Gastroesophageal sphincter (tissue), 4 donors: ENCODE results near the gene ZNF367. TPM values are rescaled to one million over a fixed set of nuclear protein-coding genes. Genes with fewer than 3 reads are reported as not detected.

Experiments used
- ATAC-seq: fragments of 150-250 bp; one replicate; pipeline ENCODE4 v1.9.1; 2016; ENCODE audit warnings: mild to moderate bottlenecking, moderate library complexity
- H3K27ac ChIP-seq, 4 donors: fragments of 200-600 bp; sonication (generic) in 3 of 4; 1 replicate in 3 of 4; 2 replicates in 1 of 4; pipeline ENCODE4 v1.5.1; 2016 to 2019
- H3K27me3 ChIP-seq: fragments of 200-600 bp; sonication (generic); one replicate; pipeline ENCODE4 v1.5.1; 2019
- H3K36me3 ChIP-seq, 2 donors: fragments of 200-600 bp; sonication (generic); one replicate each; pipeline ENCODE4 v1.5.1; 2019; ENCODE audit warnings: control low read depth in 1 of 2
- H3K4me1 ChIP-seq, 3 donors: fragments of 200-600 bp; sonication (generic); 1 replicate in 2 of 3; 2 replicates in 1 of 3; pipeline ENCODE4 v1.5.1; 2016 to 2019; ENCODE audit warnings: control low read depth in 2 of 3
- H3K4me3 ChIP-seq, 2 donors: fragments of 200-600 bp; sonication (generic); one replicate each; pipeline ENCODE4 v1.5.1; 2019; ENCODE audit warnings: mild to moderate bottlenecking in 1 of 2, moderate library complexity in 1 of 2
- H3K9me3 ChIP-seq, 3 donors: fragments of 200-600 bp; sonication (generic); one replicate each; pipeline ENCODE4 v1.5.1; 2017 to 2019; ENCODE audit warnings: control low read depth in 2 of 3
- EP300 ChIP-seq: sonication (generic); formaldehyde crosslinking; IDR thresholded peaks from one replicate; pipeline ENCODE4 v1.6.1; 2017; ENCODE audit warnings: antibody characterized with exemption, mild to moderate bottlenecking
- POLR2A ChIP-seq, 2 donors: fragments of 450-650 bp; IDR thresholded peaks; one replicate each; pipeline ENCODE4 v1.6.1; 2017; ENCODE audit warnings: antibody characterized with exemption in 2 of 2, mild to moderate bottlenecking in 2 of 2, moderate library complexity in 1 of 2
- POLR2AphosphoS5 ChIP-seq: sonication (generic); formaldehyde crosslinking; IDR thresholded peaks from one replicate; pipeline ENCODE4 v1.6.1; 2017; ENCODE audit warnings: antibody characterized with exemption
- WGBS, 2 donors: methylation state at CpG; one replicate each; pipeline ENCODE4 v1.1.5; 2018; ENCODE audit warnings: low coverage in 1 of 2; 5-methylcytosine and 5-hydroxymethylcytosine counted together
- total RNA-seq, 4 donors: library from RNA; depleted of rRNA; stranded (reverse); fragments of >200 nt; gene quantifications; one replicate each; pipeline ENCODE4 v1.1.0, GENCODE V29; 2016
- TF ChIP-seq, protein P1 (sequence below), 4 experiments: fragments of 200-600 bp in 2 of 4; fragments of 450-650 bp in 2 of 4; sonication (generic) in 1 of 4; IDR thresholded peaks; one replicate each; pipeline ENCODE4 v1.5.1; 2017 to 2019; ENCODE audit warnings: antibody characterized with exemption in 4 of 4, mild to moderate bottlenecking in 2 of 4, moderate library complexity in 2 of 4

The ZNF367 gene
- total RNA-seq, 4 donors from 2014 or later, result 1.4 to 3.7 (median 2.5) TPM

GRCh38 chr9:96448546-96449170 is 30.5 kb upstream of the ZNF367 start:
- 90 to 92% methylated on average over 7 to 8 of the region's 11 CpGs for WGBS, 2 donors
- Histone ChIP-seq H3K27ac (peak overlapping the region in 1 of 4 donors; percentile 96), H3K4me3 (no peak overlapping the region)

DNA sequence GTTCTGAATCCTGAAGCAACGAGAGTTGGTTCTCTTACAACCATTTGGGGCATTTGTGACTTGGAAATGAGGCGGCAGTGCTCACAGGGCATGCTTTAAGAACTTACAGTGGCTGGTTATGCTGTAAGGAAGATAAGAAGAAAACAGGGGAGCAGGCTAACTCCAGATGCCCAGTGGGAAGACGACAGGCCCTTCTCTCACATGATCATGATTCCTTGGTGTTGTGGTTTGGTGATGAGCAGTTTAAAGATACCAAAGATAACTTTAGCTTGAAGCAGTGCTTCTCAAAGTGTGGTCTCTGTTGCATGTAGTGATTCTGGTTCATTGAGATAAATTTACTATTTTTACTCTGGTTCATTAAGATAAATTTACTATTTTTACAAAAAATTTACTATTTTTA is 29.2 kb upstream of the ZNF367 start:
- peaks cover 0 to 25% (median 0%) of the 10 kb centered on the region in 3 donors for H3K4me1 ChIP-seq
- WGBS, 2 donors, result 83 to 91% methylated on average over 3 of the region's 3 CpGs
- no peaks in the 10 kb centered on the region for H3K27me3 ChIP-seq
- TF ChIP-seq EP300 (no peak), POLR2A (IDR thresholded peaks at IDR 0.05) (no peak), POLR2AphosphoS5 (no peak)
- TF ChIP-seq, protein P1, sequence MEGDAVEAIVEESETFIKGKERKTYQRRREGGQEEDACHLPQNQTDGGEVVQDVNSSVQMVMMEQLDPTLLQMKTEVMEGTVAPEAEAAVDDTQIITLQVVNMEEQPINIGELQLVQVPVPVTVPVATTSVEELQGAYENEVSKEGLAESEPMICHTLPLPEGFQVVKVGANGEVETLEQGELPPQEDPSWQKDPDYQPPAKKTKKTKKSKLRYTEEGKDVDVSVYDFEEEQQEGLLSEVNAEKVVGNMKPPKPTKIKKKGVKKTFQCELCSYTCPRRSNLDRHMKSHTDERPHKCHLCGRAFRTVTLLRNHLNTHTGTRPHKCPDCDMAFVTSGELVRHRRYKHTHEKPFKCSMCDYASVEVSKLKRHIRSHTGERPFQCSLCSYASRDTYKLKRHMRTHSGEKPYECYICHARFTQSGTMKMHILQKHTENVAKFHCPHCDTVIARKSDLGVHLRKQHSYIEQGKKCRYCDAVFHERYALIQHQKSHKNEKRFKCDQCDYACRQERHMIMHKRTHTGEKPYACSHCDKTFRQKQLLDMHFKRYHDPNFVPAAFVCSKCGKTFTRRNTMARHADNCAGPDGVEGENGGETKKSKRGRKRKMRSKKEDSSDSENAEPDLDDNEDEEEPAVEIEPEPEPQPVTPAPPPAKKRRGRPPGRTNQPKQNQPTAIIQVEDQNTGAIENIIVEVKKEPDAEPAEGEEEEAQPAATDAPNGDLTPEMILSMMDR (IDR thresholded peaks at IDR 0.05), result no peak
- H3K4me3 ChIP-seq, result no peak overlapping the region
- H3K36me3 ChIP-seq, result no peaks in the 10 kb centered on the region
- no peak for ATAC-seq
- H3K9me3 ChIP-seq, result no peaks in the 10 kb centered on the region
- H3K27ac ChIP-seq, result no peak overlapping the region

More at GRCh38 chr9:96448546-96449170, 30.5 kb upstream of the ZNF367 start:
- H3K9me3 ChIP-seq, result no peaks in the 10 kb centered on the region
- no peaks in the 10 kb centered on the region for H3K27me3 ChIP-seq
- no peaks in the 10 kb centered on the region for H3K36me3 ChIP-seq
- TF ChIP-seq, protein P1 (IDR thresholded peaks at IDR 0.05), result no peak
- no peak for TF ChIP-seq EP300
- no peak for TF ChIP-seq POLR2AphosphoS5
- no peak for ATAC-seq
- peaks cover 0 to 36% (median 4%) of the 10 kb centered on the region in 3 donors for H3K4me1 ChIP-seq

DNA sequence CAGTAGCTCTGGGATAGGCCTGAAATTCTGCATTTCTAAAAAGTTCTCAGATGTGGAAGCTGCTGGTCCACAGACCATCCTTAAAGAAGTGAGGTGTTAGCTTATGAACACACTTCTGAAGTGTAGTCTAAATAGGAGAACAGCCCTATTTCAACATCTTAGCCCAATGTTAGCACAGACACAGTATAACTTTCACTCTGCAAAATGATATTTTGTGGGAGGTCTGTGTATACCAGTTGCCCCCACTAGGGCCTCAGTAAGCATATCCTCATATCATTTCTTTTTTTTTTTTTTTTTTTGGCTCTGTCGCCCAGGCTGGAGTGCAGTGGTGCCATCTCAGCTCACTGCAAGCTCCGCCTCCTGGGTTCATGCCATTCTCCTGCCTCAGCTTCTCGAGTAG is 24.3 kb upstream of the ZNF367 start:
- no peaks in the 10 kb centered on the region for H3K27me3 ChIP-seq
- H3K4me1 ChIP-seq, result no peaks in the 10 kb centered on the region
- ATAC-seq, result no peak
- 89% methylated on average over 1 of the region's 3 CpGs; no CpG with 5 or more reads in 1 of the 2 donors for WGBS, 2 donors
- H3K4me3 ChIP-seq, result no peak overlapping the region
- no peaks in the 10 kb centered on the region for H3K36me3 ChIP-seq
- no peaks in the 10 kb centered on the region for H3K9me3 ChIP-seq
- H3K27ac ChIP-seq, result no peak overlapping the region
- TF ChIP-seq EP300 (no peak), POLR2A (IDR thresholded peaks at IDR 0.05) (no peak), POLR2AphosphoS5 (no peak)
- TF ChIP-seq, protein P1 (IDR thresholded peaks at IDR 0.05), result no peak

GRCh38 chr9:96441798-96442445 is 23.8 kb upstream of the ZNF367 start:
- Histone ChIP-seq H3K4me1 (no peaks in the 10 kb centered on the region), H3K4me3 (no peak overlapping the region), H3K36me3 (no peaks in the 10 kb centered on the region), H3K27me3 (no peaks in the 10 kb centered on the region), H3K9me3 (no peaks in the 10 kb centered on the region), H3K27ac (no peak overlapping the region)
- ATAC-seq, result no peak
- 69 to 93% methylated on average over 3 to 5 of the region's 5 CpGs for whole genome bisulfite sequencing, 2 donors
- TF ChIP-seq POLR2AphosphoS5 (no peak), POLR2A (IDR thresholded peaks at IDR 0.05) (no peak), EP300 (no peak)
- TF ChIP-seq, protein P1 (IDR thresholded peaks at IDR 0.05), result peak in 3 of 4 experiments; percentile 9 to 46 (median 38)

DNA sequence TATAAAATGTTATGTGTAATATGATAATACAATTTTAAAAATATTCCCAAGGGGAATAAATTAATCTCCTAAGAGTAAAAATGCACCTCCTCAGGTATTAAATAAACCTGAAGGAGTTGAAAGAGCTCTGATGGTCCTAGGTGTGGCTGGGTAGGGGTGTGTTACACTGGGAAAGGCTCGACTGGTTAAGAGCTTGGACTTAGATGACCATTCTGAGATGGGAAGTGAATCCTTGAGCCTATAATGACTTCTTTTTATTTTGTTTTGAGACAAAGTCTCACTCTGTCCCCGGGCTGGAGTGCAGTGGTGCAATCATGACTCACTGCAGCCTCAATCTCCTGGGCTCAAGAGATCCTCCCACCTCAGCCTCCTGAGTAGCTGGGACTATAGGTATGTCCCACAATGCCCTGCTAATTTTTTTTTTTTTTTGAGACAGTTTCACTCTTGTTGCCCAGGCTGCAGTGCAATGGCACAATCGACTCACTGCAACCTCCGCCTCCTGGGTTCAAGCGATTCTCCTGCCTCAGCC is 22.6 kb upstream of the ZNF367 start:
- 83 to 85% methylated on average over 2 to 3 of the region's 5 CpGs for WGBS, 2 donors

More for the DNA sequence above, 22.6 kb upstream of the ZNF367 start:
- Histone ChIP-seq H3K9me3 (no peaks in the 10 kb centered on the region), H3K36me3 (no peaks in the 10 kb centered on the region), H3K27ac (no peak overlapping the region), H3K4me1 (no peaks in the 10 kb centered on the region), H3K4me3 (no peak overlapping the region), H3K27me3 (no peaks in the 10 kb centered on the region)
- no peak for ATAC-seq
- TF ChIP-seq EP300 (no peak), POLR2A (IDR thresholded peaks at IDR 0.05) (no peak), POLR2AphosphoS5 (no peak)
- TF ChIP-seq, protein P1 (IDR thresholded peaks at IDR 0.05), result no peak
